Sciatic nerve (tissue), 2 donors: ENCODE measurements around the gene CES5A. TPM values are rescaled to one million over a fixed set of nuclear protein-coding genes. Genes with fewer than 3 reads are reported as not detected.
"Not testable (repeated sequence)": the region's sequence is repeated elsewhere in the genome, so short reads cannot be mapped to it uniquely, and the experiment has no call there.

Experiments used
- ATAC-seq: fragments of 200-7000 bp; cut with Tn5 transposase; one replicate; pipeline ENCODE4 v1.9.1; 2020; ENCODE audit warnings: mild to moderate bottlenecking, moderate library complexity
- DNase-seq: peaks from one replicate; pipeline ENCODE4 v3.0.0-alpha.2; 2020; ENCODE audit warnings: low spot score
- intact Hi-C: fragments of 100-400 bp; cut with DNase I; formaldehyde crosslinking; loops from one replicate; pipeline ENCODE4 v1.14.2; 2022
- total RNA-seq: library from RNA; stranded (reverse); fragmentation: NEBNext Ultra II Directional; extraction: Animal tissue kit (Norgen Biotek cat#: 25700); gene quantifications from one replicate; pipeline ENCODE4 v1.2.1, GENCODE V29; 2021
- donor health status: DM: no; HTN: no; CAD: no.
- donor health status: DM: no; HTN: no; CAD: no.

Gene CES5A
- total RNA-seq, 1 donor from 2014 or later, result not detected

- no peak for ATAC-seq
- no peak for DNase-seq
- intact Hi-C loops, result no loop called here
Observed at GRCh38 chr16:55811811-55812210, 63.4 kb downstream of the CES5A start.

GRCh38 chr16:55810451-55810961 lies 64.7 kb downstream of the CES5A start:
- DNase-seq (no peak), ATAC-seq (no peak)
- intact Hi-C loops, result no loop called here

- intact Hi-C loops, result no loop called here
- DNase-seq, result no peak
- no peak for ATAC-seq
Observed at GRCh38 chr16:55809851-55810250, 65.3 kb downstream of the CES5A start.

GRCh38 chr16:55809386-55809785 lies 65.8 kb downstream of the CES5A start:
- intact Hi-C loops, result no loop called here
- DNase-seq (no peak), ATAC-seq (peak; percentile 35)

GRCh38 chr16:55808286-55808685 lies 66.9 kb downstream of the CES5A start:
- ATAC-seq, intact Hi-C loops, DNase-seq: not testable (repeated sequence)

- intact Hi-C loops, DNase-seq, ATAC-seq: not testable (repeated sequence)
Observed at GRCh38 chr16:55805104-55805503, 70.1 kb downstream of the CES5A start.

GRCh38 chr16:55803681-55804080 lies 71.5 kb downstream of the CES5A start:
- DNase-seq, ATAC-seq, intact Hi-C loops: not testable (repeated sequence)

Other genes starting within 250 kb of the CES5A start
- gene SLC6A2, start 219.4 kb downstream of the CES5A start, total RNA-seq, result 1.1 TPM
- gene CES1, start 42.3 kb downstream of the CES5A start, total RNA-seq, result 45.2 TPM